ENCODE results near the gene ALDH16A1.

DNA sequence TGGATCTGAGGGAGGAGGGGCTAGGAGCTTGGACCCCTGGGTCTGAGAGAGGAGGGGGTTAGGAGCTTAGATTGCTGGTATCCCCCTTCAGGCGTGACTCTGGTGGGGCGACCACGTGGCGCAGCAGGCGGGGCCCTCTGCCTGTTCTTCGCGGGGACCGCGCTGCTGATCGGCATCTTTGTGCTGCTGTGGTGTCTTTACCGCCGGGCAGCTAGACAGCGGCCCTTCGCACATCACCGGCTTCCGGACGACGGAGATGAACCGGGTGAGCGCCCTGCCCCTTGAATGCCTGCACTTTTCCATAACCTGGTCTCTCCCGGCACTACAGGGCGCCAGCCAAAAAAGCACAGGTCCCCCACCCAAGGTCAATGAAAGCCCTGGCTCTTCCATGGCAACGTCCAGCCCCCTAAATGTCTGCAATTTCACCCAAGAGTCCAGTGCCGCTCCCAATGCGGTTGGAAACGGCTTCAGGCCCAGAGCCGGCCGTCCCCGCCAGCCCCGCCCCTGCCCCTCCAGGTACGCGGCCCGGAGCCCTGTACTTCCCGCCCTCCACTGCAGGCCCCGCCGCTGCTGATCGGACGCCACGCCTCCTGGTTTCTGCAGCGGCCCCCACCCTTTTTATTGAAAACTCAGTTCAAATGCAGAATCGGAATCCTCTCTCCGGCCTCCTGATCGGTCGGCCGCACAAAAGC lies 25.0 kb upstream of the ALDH16A1 start:
- TF ChIP-seq TAF1 (IDR thresholded peaks at IDR 0.05; ENCODE audit: low read depth, low read length) (no peak), POLR2A (IDR thresholded peaks at IDR 0.05; ENCODE audit: low read depth, low read length) (no peak), POLR2AphosphoS5 (IDR thresholded peaks at IDR 0.05; ENCODE audit: low read depth, low read length) (no peak), POU2F2 (IDR thresholded peaks at IDR 0.05; ENCODE audit: low read depth, low read length) (no peak), SPI1 (IDR thresholded peaks at IDR 0.05; ENCODE audit: low read depth, low read length) (no peak)
